IMR-90 (cell line): ENCODE measurements around the gene FBXO44. TPM values are rescaled to one million over a fixed set of nuclear protein-coding genes. Genes with fewer than 3 reads are reported as not detected.

Source experiments
- ATAC-seq: fragments of 200-7000 bp; cut with Tn5 transposase; 2 replicates; pipeline ENCODE4 v1.9.1; 2020; ENCODE audit warnings: low read depth, mild to moderate bottlenecking, moderate library complexity
- BruUV-seq: library from RNA; stranded (reverse); fragments of 400-500 nt; replicated peaks from 2 replicates; lab custom pipeline; 2021; lab: Mats Ljungman, UMichigan
- CTCF ChIA-PET: fragments of 300-600 bp; formaldehyde crosslinking; extraction: SDS; loops from one replicate; lab custom pipeline; 2021; ENCODE audit warnings: antibody characterized with exemption; lab: Yijun Ruan, JAX
- POLR2A ChIA-PET: fragments of 300-600 bp; sonication (Branson Sonifier 250); formaldehyde crosslinking; loops from one replicate; lab custom pipeline; 2022; ENCODE audit warnings: antibody characterized with exemption; ENCODE audit not compliant: unreplicated experiment; lab: Charles Lee
- DNase-seq: peaks from one replicate; pipeline ENCODE4 v3.0.0; 2013
- H2AFZ ChIP-seq: replicated peaks from 2 replicates; pipeline ENCODE3; 2013; ENCODE audit warnings: low read length, mild to moderate bottlenecking; ENCODE audit not compliant: poor library complexity
- H2AK5ac ChIP-seq: 2 replicates; pipeline ENCODE4 v1.6.1; 2013; ENCODE audit warnings: low read depth, low read length, inconsistent platforms
- H2AK9ac ChIP-seq: replicated peaks from 2 replicates; pipeline ENCODE3; 2013; ENCODE audit warnings: mild to moderate bottlenecking, low read depth, low read length, moderate library complexity; ENCODE audit not compliant: poor library complexity
- H2BK120ac ChIP-seq: 2 replicates; pipeline ENCODE4 v1.6.1; 2013; ENCODE audit warnings: low read depth, low read length, inconsistent platforms
- H2BK15ac ChIP-seq: 3 replicates; pipeline ENCODE4 v1.6.1; 2013; ENCODE audit warnings: low read depth, low read length, inconsistent platforms
- H2BK20ac ChIP-seq: 2 replicates; pipeline ENCODE4 v1.6.1; 2013; ENCODE audit warnings: low read depth, mild to moderate bottlenecking, inconsistent platforms, low read length, moderate library complexity
- H2BK5ac ChIP-seq: 2 replicates; pipeline ENCODE4 v1.6.1; 2013; ENCODE audit warnings: mild to moderate bottlenecking, low read depth, low read length, inconsistent platforms; ENCODE audit not compliant: poor library complexity, severe bottlenecking
- H3K14ac ChIP-seq: replicated peaks from 2 replicates; pipeline ENCODE4 v1.6.1; 2013; ENCODE audit warnings: low read depth, low read length, inconsistent platforms
- H3K18ac ChIP-seq: 2 replicates; pipeline ENCODE4 v1.6.1; 2013; ENCODE audit warnings: low read depth, low read length, control low read depth
- H3K23ac ChIP-seq: 2 replicates; pipeline ENCODE4 v1.6.1; 2013; ENCODE audit warnings: low read depth, low read length, inconsistent platforms
- H3K27ac ChIP-seq: 2 replicates; pipeline ENCODE4 v1.5.1; 2013; ENCODE audit warnings: mild to moderate bottlenecking, control low read depth, low read length; ENCODE audit not compliant: insufficient read depth
- H3K27me3 ChIP-seq: 2 replicates; pipeline ENCODE4 v1.6.1; 2013; ENCODE audit warnings: low read length; ENCODE audit not compliant: control insufficient read depth, insufficient read depth
- H3K36me3 ChIP-seq: 2 replicates; pipeline ENCODE4 v1.6.1; 2013; ENCODE audit warnings: low read length, mixed read lengths; ENCODE audit not compliant: control insufficient read depth, insufficient read depth
- H3K4ac ChIP-seq: 2 replicates; pipeline ENCODE4 v1.6.1; 2013; ENCODE audit warnings: low read depth, low read length, inconsistent platforms
- H3K4me1 ChIP-seq: 2 replicates; pipeline ENCODE4 v1.6.1; 2013; ENCODE audit warnings: low read length, mixed read lengths; ENCODE audit not compliant: control insufficient read depth, insufficient read depth
- H3K4me2 ChIP-seq: 2 replicates; pipeline ENCODE4 v1.6.1; 2013; ENCODE audit warnings: low read depth, mild to moderate bottlenecking, control low read depth, low read length, moderate library complexity
- H3K4me3 ChIP-seq: 2 replicates; pipeline ENCODE4 v1.5.1; 2013; ENCODE audit warnings: low read depth, mild to moderate bottlenecking, control low read depth, low read length, moderate library complexity; ENCODE audit not compliant: insufficient read depth
- H3K56ac ChIP-seq: 2 replicates; pipeline ENCODE4 v1.6.1; 2013; ENCODE audit warnings: low read length, inconsistent platforms; ENCODE audit not compliant: insufficient read depth; ENCODE audit errors: extremely low read depth
- H3K79me1 ChIP-seq, 2 experiments: 2 replicates each; pipeline ENCODE4 v1.6.1; 2013; ENCODE audit warnings: low read length in 2 of 2, inconsistent platforms in 1 of 2, low read depth in 1 of 2
- H3K9ac ChIP-seq: 2 replicates; pipeline ENCODE4 v1.6.1; 2013; ENCODE audit warnings: low read depth, low read length, control low read depth
- H3K9me1 ChIP-seq: 2 replicates; pipeline ENCODE4 v1.6.1; 2013; ENCODE audit warnings: low read length, inconsistent platforms; ENCODE audit not compliant: insufficient read depth
- H3K9me3 ChIP-seq: 2 replicates; pipeline ENCODE4 v1.6.1; 2013; ENCODE audit warnings: low read length; ENCODE audit not compliant: control insufficient read depth, insufficient read depth
- H4K20me1 ChIP-seq: 2 replicates; pipeline ENCODE4 v1.6.1; 2013; ENCODE audit warnings: low read length, inconsistent platforms; ENCODE audit not compliant: insufficient read depth
- H4K5ac ChIP-seq: 2 replicates; pipeline ENCODE4 v1.6.1; 2013; ENCODE audit warnings: mild to moderate bottlenecking, low read depth, low read length, control low read depth
- H4K8ac ChIP-seq, 2 experiments: 2 replicates each; pipeline ENCODE4 v1.6.1; 2013; ENCODE audit warnings: low read depth in 2 of 2, low read length in 2 of 2, control low read depth in 1 of 2, inconsistent platforms in 1 of 2
- H4K91ac ChIP-seq: 2 replicates; pipeline ENCODE4 v1.6.1; 2013; ENCODE audit warnings: low read depth, low read length, inconsistent platforms; ENCODE audit not compliant: insufficient read depth
- BHLHE40 ChIP-seq: fragments of 150-350 bp; IDR thresholded peaks from 2 replicates; pipeline ENCODE4 v1.6.1; 2016; ENCODE audit warnings: mild to moderate bottlenecking, low read depth, low read length
- CEBPB ChIP-seq: IDR thresholded peaks from 2 replicates; pipeline ENCODE4 v1.6.1; 2012; ENCODE audit warnings: low read depth, low read length, improper control_type of control experiment
- FOS ChIP-seq: fragments of 150-350 bp; IDR thresholded peaks from 2 replicates; pipeline ENCODE4 v1.6.1; 2016; ENCODE audit warnings: low read depth, low read length
- MAFK ChIP-seq: IDR thresholded peaks from 2 replicates; pipeline ENCODE4 v1.6.1; 2012; ENCODE audit warnings: low read depth, low read length, improper control_type of control experiment
- MAZ ChIP-seq: IDR thresholded peaks from 2 replicates; pipeline ENCODE4 v1.6.1; 2012; ENCODE audit warnings: low read depth, mild to moderate bottlenecking, low read length, improper control_type of control experiment, moderate library complexity, borderline replicate concordance
- MXI1 ChIP-seq: IDR thresholded peaks from 2 replicates; pipeline ENCODE4 v1.6.1; 2012; ENCODE audit warnings: low read depth, mild to moderate bottlenecking, low read length, moderate library complexity, borderline replicate concordance
- WGBS, 2 experiments: methylation state at CpG; one replicate each; pipeline versions ENCODE4 v1.1.5 to v1.1.7; 2013; ENCODE audit warnings: missing lambda C conversion rate in 2 of 2; ENCODE audit not compliant: insufficient read length in 1 of 2; ENCODE audit errors: extremely low coverage in 2 of 2; 5-methylcytosine and 5-hydroxymethylcytosine counted together
- dilution Hi-C: fragments of 300-500 bp; cut with HindIII; formaldehyde crosslinking; loops from one replicate; pipeline ENCODE4 v1.14.3; 2018; ENCODE audit warnings: low sequenced_read_pairs; ENCODE audit not compliant: unreplicated experiment
- in situ Hi-C: fragments of 300-500 bp; cut with MboI; formaldehyde crosslinking; loops from 3 replicates; pipeline ENCODE4 v1.14.3; 2019; ENCODE audit warnings: low sequenced_read_pairs, inconsistent platforms, mixed read lengths
- intact Hi-C: fragments of 100-400 bp; cut with micrococcal nuclease; formaldehyde crosslinking; loops from 2 replicates; pipeline ENCODE4 v1.10.0; 2022
- polyA plus RNA-seq, 3 experiments: library from polyadenylated mRNA; depleted of rRNA; stranded (reverse); fragments of >200 nt; gene quantifications; 2 replicates each; pipeline ENCODE4 v1.2.3, GENCODE V29; 2012; ENCODE audit warnings: low replicate concordance in 1 of 3
- total RNA-seq: library from RNA; depleted of rRNA; stranded (reverse); fragments of >200 nt; gene quantifications from 2 replicates; pipeline ENCODE4 v1.2.3, GENCODE V29; 2012
- TF ChIP-seq, protein P1 (sequence below): fragments of 150-350 bp; IDR thresholded peaks from 2 replicates; pipeline ENCODE4 v1.6.1; 2017; ENCODE audit warnings: mild to moderate bottlenecking, antibody characterized with exemption, low read length, low read depth

Gene FBXO44
- total and polyA plus RNA-seq, 2 of the 4 experiments (the other 2 are of a cell fraction): 9.3 to 25.5 TPM

- BruUV-seq: no TSS peak
- Histone ChIP-seq H3K9me3 (no peaks in the 10 kb centered on the region), H3K27ac (no peak overlapping the region), H3K14ac (no peak overlapping the region), H3K4me2 (no peak overlapping the region), H3K4me3 (no peak overlapping the region), H2BK15ac (no peak overlapping the region), H4K91ac (no peak overlapping the region), H3K36me3 (no peaks in the 10 kb centered on the region; the same call in 1 of the 2 replicates), H4K8ac (no peak overlapping the region), H2AK5ac (no peak overlapping the region), H2AFZ (peak overlapping the region; percentile 19), H3K4ac (no peak overlapping the region), H3K18ac (no peak overlapping the region), H3K9ac (no peak overlapping the region), H2BK5ac (no peak overlapping the region), H2BK20ac (no peak overlapping the region), H3K56ac (no peak overlapping the region), H4K20me1 (no peaks in the 10 kb centered on the region), H3K79me1 (peaks cover 4 to 17% of the 10 kb centered on the region in 2 experiments; a peak in 3 of 4 replicates), H3K4me1 (peaks cover 3% of the 10 kb centered on the region), H3K23ac (no peak overlapping the region), H2AK9ac (no peak overlapping the region), H2BK120ac (no peak overlapping the region), H3K9me1 (0 out of 2 replicates have a peak, but pooled peaks cover 2% of the 10 kb centered on the region), H4K5ac (no peak overlapping the region), H3K27me3 (peaks cover 6% of the 10 kb centered on the region)
- TF ChIP-seq MXI1 (no peak), MAZ (no peak), MAFK (no peak), FOS (no peak), CEBPB (no peak), BHLHE40 (no peak)
- TF ChIP-seq, protein P1, sequence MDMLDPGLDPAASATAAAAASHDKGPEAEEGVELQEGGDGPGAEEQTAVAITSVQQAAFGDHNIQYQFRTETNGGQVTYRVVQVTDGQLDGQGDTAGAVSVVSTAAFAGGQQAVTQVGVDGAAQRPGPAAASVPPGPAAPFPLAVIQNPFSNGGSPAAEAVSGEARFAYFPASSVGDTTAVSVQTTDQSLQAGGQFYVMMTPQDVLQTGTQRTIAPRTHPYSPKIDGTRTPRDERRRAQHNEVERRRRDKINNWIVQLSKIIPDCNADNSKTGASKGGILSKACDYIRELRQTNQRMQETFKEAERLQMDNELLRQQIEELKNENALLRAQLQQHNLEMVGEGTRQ: no peak
- intact Hi-C loops: loop anchor here (5.0 kb wide), 1 partner anchor 120 kb away; no protein-coding TSS in a partner anchor
- dilution Hi-C loops: no loop called here
- CTCF ChIA-PET: no interaction called here
- POLR2A ChIA-PET: no interaction called here
- DNase-seq (peak; percentile 7), ATAC-seq (no peak)
- in situ Hi-C loops: no loop called here
- WGBS, 2 experiments: no CpG with 5 or more reads among the region's 1 CpG
Measured at GRCh38 chr1:11682799-11683198, 28.1 kb downstream of the FBXO44 start.
